Neural cell (in vitro differentiated cells): ENCODE data around the gene SLC6A20.

Source experiments
- POLR2AphosphoS5 ChIP-seq: IDR thresholded peaks from 2 replicates; pipeline ENCODE4 v1.6.1; 2012
- TF ChIP-seq, protein P1 (sequence below): fragments of 450-650 bp; IDR thresholded peaks from 2 replicates; pipeline ENCODE4 v1.5.1; 2014; ENCODE audit warnings: antibody characterized with exemption, mild to moderate bottlenecking, moderate library complexity; ENCODE audit not compliant: poor library complexity, severe bottlenecking

- no peak for TF ChIP-seq POLR2AphosphoS5
- TF ChIP-seq, protein P1, sequence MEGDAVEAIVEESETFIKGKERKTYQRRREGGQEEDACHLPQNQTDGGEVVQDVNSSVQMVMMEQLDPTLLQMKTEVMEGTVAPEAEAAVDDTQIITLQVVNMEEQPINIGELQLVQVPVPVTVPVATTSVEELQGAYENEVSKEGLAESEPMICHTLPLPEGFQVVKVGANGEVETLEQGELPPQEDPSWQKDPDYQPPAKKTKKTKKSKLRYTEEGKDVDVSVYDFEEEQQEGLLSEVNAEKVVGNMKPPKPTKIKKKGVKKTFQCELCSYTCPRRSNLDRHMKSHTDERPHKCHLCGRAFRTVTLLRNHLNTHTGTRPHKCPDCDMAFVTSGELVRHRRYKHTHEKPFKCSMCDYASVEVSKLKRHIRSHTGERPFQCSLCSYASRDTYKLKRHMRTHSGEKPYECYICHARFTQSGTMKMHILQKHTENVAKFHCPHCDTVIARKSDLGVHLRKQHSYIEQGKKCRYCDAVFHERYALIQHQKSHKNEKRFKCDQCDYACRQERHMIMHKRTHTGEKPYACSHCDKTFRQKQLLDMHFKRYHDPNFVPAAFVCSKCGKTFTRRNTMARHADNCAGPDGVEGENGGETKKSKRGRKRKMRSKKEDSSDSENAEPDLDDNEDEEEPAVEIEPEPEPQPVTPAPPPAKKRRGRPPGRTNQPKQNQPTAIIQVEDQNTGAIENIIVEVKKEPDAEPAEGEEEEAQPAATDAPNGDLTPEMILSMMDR, result no peak
These were observed 18.5 kb downstream of the SLC6A20 start for GRCh38 chr3:45777746-45778386.
